ENCODE results near the gene RINL.

DNA sequence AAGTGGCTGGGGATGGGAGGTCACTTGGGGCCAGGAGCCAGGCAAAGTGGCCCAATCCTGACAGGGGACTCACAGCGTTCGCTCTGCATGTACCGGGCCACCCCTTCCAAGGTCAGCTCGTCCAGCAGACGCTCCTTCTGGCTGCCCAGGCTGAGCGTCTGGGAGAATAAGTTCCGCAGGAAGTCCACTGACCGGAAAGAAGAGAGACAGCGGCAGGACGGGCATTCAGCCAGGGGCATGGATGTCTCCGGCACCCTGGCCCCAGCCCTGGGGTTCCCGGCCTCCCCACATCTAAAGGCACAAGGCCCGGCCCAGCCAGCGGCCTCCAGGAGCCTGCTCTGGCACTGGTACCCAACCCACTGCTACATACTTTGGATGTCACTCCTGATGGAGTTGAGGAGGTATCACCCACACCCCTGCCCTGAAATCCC lies 15.3 kb upstream of the RINL start:
- TF ChIP-seq, protein P1, sequence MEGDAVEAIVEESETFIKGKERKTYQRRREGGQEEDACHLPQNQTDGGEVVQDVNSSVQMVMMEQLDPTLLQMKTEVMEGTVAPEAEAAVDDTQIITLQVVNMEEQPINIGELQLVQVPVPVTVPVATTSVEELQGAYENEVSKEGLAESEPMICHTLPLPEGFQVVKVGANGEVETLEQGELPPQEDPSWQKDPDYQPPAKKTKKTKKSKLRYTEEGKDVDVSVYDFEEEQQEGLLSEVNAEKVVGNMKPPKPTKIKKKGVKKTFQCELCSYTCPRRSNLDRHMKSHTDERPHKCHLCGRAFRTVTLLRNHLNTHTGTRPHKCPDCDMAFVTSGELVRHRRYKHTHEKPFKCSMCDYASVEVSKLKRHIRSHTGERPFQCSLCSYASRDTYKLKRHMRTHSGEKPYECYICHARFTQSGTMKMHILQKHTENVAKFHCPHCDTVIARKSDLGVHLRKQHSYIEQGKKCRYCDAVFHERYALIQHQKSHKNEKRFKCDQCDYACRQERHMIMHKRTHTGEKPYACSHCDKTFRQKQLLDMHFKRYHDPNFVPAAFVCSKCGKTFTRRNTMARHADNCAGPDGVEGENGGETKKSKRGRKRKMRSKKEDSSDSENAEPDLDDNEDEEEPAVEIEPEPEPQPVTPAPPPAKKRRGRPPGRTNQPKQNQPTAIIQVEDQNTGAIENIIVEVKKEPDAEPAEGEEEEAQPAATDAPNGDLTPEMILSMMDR (conservative IDR thresholded peaks at IDR 0.05; ENCODE audit: low read depth, low read length) = no peak
- no peak for TF ChIP-seq POLR2A (IDR thresholded peaks at IDR 0.05; ENCODE audit: low read depth, low read length)
- no peak for TF ChIP-seq MAFK (IDR thresholded peaks at IDR 0.05; ENCODE audit: low read depth, low read length)
- no peak for TF ChIP-seq FOS (IDR thresholded peaks at IDR 0.05; ENCODE audit: low read depth, low read length)
- no peak for TF ChIP-seq RFX5 (IDR thresholded peaks at IDR 0.05; ENCODE audit: low read depth, low read length)
- no peak for TF ChIP-seq RAD21 (IDR thresholded peaks at IDR 0.05; ENCODE audit: low read length)
- no peak for TF ChIP-seq SMC3 (IDR thresholded peaks at IDR 0.05; ENCODE audit: low read depth, low read length)
- TF ChIP-seq, protein P2, sequence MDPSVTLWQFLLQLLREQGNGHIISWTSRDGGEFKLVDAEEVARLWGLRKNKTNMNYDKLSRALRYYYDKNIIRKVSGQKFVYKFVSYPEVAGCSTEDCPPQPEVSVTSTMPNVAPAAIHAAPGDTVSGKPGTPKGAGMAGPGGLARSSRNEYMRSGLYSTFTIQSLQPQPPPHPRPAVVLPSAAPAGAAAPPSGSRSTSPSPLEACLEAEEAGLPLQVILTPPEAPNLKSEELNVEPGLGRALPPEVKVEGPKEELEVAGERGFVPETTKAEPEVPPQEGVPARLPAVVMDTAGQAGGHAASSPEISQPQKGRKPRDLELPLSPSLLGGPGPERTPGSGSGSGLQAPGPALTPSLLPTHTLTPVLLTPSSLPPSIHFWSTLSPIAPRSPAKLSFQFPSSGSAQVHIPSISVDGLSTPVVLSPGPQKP (IDR thresholded peaks at IDR 0.05; ENCODE audit: borderline replicate concordance, low read depth, low read length) = no peak
- no peak for TF ChIP-seq CEBPB (IDR thresholded peaks at IDR 0.05; ENCODE audit: low read depth, low read length)
- TF ChIP-seq USF2 (IDR thresholded peaks at IDR 0.05; ENCODE audit: low read depth, low read length) = no peak
- TF ChIP-seq MAZ (IDR thresholded peaks at IDR 0.05; ENCODE audit: borderline replicate concordance, low read depth, low read length) = no peak
